Effector CD4-positive, alpha-beta T cell (primary cell): ENCODE results near the gene PODNL1.
A peak's percentile ranks its signal among the peaks of the same experiment; 100 is the strongest.
"Not testable (repeated sequence)": the region's sequence is repeated elsewhere in the genome, so short reads cannot be mapped to it uniquely, and the experiment has no call there.

Experiments
- DNase-seq: peaks from one replicate; pipeline ENCODE4 v3.0.0-alpha.2; 2020

Gene PODNL1

DNA sequence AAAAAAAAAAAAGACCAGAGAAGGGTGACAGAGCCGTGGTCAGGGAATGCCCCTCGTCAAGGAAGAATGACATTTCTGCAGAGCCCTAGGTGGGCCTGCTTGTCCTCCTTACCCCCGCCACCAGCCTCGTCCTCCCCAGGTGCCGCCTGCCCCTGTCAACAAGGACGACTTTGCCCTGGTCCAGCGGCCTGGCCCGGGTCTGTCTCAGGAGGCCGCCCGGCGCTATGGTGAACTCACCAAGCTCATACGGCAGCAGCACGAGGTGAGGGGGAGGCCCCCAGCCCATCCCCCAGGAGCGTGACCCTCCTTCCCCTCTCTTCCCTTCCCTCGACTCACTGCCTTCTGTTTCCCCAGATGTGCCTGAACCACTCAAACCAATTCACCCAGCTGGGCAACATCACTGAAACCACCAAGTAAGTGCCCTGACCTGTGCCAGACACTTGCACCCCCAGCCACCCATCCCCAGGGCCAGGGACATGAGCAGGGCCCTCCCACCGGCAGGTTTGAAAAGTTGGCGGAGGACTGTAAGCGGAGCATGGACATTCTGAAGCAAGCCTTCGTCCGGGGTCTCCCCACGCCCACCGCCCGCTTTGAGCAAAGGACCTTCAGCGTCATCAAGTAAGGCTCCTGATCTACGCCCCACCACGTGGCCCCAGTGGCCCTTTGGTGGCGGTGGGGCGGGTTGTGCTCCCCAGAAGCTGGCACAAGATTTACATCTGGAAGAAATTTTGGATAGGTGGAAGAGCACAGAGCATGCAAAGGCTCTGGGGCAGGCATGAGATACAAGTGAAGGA is 14.8 kb downstream of the PODNL1 start:
- DNase-seq: no peak

DNA sequence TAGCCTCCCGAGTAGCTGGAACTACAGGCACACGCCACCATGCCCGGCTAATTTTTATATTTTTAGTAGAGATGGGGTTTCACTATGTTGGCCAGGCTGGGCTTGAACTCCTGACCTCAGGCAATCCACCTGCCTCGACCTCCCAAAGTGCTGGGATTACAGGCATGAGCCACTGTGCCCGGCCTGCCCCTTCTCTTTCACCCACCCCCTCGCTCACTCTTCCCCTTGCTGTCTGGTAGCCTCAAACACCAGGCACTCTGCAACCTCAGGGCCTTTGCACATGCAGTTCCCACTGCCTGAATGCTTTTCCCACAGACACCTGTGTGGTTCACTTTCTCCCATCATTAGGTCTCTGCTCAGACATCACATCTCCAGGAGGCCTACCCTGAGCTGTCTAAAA is 16.1 kb downstream of the PODNL1 start:
- DNase-seq: not testable (repeated sequence)

DNA sequence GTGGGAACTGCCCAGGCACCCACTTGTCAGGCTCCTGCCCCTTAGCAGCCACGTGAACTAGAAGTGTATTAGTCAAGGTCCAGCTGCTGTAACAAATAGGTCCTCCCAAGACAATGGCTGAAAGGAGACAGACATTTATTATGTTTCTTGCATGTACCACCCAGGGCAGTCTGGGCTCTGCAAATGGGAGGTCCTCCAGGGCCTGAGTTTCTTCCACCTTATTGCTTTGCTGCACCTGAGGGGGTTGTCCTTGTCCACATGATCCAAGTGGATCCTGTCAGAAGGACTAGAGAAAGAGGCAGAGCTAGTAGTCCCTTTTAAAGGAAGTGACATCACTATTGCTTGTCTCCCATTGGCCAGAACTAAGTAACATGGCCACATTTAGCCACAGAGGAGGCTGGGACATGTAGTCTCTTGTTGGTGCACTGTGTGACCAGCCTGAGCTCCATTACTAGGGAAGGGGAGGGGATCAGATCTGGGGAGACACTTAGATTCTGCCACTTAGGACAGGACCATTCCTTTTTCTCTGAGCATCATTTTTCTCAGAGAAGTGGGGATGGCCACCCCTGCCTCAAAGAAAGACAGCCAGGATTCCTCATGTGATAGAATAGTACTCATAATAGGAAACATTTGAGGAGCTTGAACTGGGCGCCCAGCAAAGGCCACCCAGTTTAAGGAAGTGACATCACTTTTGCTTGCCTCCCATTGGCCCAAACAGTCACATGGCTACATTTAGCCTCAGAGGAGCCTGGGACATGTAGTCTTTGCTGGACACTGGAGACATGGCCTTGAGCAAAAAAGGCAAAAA is 17.1 kb downstream of the PODNL1 start:
- DNase-seq: peak; percentile 20

DNA sequence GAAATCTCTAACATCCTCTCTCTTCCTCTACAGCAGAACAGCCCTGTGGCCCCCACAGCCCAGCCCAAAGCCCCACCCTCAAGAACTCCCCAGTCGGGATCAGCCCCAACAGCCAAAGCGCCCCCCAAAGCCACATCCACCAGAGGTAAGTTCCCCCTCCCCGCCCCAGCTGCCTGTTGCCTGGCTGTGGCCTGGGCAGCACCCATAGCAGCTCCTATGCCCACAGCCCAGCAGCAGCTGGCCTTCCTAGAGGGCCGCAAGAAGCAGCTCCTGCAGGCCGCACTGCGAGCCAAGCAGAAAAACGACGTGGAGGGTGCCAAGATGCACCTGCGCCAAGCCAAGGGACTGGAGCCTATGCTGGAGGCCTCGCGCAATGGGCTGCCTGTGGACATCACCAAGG is 17.7 kb downstream of the PODNL1 start:
- no peak for DNase-seq

DNA sequence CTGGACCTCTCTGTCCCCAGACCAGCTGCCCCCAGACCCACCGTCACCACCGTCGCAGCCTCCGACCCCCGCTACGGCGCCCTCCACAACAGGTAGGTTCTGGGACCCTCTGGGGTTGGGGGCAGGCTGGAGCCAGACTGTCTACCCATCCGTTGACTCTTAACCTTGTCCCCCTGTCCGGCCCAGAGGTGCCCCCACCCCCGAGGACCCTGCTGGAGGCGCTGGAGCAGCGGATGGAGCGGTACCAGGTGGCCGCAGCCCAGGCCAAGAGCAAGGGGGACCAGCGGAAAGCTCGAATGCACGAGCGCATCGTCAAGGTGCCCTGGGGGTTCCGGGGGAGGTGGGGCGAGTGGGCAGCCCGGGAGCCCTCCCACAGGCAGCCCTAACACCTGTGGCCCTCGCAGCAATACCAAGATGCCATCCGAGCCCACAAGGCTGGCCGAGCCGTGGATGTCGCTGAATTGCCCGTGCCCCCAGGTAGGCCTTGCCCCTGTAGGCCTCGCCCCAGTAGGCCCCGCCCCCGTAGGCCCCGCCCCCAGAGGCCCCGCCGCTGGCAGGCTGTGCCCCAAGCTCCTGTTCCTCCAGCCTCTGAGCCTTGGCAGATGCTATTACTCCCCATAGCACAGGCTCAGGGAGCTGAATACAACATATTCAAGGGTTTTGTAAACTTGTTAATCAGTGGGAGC is 19.3 kb downstream of the PODNL1 start:
- DNase-seq: no peak

DNA sequence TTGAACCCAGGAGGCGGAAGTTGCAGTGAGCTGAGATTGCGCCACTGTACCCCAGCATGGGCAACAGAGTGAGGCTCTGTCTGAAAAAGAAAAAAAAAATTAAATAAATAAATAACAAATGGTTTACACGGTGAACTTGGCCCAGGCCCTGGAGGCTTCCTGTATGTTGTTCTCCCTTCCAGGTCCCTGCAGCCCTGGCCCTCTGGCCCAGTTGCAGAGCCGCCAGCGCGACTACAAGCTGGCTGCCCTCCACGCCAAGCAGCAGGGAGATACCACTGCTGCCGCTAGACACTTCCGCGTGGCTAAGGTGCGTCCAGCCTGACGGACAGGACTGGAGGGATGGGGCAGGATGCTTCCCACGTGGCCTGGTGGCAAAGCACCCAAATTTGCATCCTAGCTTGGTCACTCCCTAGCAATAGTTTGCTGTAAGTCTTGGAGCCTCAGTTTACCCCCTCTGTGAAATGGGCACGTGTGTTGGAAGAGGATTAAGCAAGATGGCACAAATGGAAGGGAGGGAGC is 20.3 kb downstream of the PODNL1 start:
- no peak for DNase-seq

DNA sequence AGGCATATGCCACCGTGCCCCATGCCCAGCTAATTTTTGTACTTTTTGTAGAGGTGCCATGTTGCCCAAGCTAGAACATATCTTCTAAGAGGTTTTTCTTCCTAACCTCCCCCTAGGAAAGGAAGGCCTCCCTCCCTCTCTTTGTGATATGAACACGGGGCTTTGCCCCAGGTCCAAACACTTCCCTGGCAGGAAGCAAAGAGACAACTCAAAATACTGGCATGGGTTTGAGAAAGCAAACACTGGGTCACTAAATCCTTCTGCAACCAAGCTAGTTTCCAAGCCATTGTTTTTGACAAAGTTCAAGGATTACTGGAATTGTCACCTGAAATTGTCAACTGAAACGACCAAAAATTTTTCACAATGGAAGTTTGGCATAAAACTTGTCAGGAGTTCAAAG is 23.4 kb downstream of the PODNL1 start:
- no peak for DNase-seq

DNA sequence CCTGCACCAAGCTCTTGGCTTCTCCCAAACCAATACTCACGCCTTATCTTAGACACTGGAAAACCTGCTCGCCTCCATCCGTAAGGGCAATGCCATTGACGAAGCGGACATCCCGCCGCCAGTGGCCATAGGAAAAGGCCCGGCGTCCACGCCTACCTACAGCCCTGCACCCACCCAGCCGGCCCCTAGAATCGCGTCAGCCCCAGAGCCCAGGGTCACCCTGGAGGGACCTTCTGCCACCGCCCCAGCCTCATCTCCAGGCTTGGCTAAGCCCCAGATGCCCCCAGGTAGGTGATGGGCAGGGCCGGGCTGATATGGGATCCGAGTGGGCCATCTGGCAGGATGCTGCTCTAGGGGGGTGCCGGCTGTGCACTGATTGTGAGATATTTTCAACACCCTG is 24.9 kb downstream of the PODNL1 start:
- DNase-seq: no peak

DNA sequence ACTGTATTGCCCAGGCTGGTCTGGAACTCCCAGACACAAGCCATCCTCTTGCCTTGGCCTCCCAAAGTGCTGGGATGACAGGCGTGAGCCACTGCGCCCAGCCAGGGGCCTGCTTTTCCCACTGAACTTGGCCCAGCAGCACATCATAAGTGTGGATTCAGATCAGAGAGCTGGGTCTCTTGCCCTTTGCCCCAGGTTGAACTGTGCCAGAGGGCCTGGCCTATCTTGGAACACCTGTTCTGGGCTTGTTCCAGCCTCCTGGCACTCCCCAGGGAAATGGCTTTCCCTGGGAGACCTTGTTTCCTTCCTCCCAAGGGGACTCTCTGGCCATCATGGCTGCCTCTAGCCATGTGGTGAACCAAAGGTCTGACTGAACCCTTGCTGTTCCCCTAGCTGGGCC is 28.8 kb downstream of the PODNL1 start:
- no peak for DNase-seq

DNA sequence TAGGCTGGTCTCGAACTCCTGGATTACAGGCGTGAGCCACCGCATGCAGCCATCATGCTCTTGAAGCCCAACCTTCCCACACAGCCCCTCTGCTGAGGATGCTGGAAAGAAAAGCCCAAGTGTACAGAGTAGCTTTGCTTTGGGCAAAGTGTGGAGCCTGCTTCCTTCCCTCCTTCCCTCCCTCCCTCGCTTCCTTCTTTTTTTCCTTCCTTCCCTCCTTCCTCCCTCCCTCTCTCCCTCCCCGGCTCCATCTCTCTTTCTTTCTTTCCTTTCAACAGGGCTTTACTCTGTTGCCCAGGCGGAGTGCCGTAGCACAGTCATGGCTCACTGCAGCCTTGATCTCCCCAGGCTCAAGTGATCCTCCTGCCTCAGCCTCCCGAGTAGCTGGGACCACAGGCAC is 29.5 kb downstream of the PODNL1 start:
- DNase-seq: no peak

DNA sequence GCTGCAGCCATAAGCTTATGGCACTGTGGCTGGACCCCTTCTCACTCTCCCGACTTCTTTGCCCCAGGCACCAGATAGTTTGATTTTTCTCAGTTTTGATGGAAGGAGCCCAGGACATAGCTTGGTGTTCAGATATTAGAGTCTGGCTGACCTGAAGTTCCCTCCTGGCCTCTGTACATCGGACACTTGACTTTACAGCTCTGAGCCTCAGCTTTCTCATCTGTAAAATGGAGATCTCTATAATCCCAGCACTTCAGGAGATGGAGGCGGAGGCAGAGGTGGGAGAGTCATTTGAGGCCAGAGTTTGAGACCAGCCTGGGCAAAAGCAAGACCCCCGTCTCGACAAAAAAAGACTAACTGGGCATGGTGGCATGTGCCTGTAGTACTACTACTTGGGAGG is 31.3 kb downstream of the PODNL1 start:
- no peak for DNase-seq

DNA sequence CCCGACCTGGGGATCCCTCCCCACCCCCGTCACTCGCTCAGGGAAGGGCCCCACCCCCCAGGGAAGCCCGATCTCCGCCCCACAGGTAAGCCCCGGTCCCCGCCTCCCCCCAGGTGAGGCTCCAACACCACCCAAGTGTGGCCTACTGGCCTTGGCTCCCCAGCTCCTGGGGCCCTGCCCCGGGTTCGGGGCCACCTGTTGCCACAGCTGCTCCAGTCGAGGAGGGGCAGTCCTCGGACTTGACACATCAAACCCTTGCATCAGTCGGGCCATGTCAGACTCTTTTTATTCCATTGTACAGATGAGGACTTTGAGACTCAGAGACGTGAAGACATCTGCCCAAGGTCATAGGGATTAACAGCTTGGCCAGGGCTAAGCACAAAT is 31.7 kb downstream of the PODNL1 start:
- DNase-seq: no peak

DNA sequence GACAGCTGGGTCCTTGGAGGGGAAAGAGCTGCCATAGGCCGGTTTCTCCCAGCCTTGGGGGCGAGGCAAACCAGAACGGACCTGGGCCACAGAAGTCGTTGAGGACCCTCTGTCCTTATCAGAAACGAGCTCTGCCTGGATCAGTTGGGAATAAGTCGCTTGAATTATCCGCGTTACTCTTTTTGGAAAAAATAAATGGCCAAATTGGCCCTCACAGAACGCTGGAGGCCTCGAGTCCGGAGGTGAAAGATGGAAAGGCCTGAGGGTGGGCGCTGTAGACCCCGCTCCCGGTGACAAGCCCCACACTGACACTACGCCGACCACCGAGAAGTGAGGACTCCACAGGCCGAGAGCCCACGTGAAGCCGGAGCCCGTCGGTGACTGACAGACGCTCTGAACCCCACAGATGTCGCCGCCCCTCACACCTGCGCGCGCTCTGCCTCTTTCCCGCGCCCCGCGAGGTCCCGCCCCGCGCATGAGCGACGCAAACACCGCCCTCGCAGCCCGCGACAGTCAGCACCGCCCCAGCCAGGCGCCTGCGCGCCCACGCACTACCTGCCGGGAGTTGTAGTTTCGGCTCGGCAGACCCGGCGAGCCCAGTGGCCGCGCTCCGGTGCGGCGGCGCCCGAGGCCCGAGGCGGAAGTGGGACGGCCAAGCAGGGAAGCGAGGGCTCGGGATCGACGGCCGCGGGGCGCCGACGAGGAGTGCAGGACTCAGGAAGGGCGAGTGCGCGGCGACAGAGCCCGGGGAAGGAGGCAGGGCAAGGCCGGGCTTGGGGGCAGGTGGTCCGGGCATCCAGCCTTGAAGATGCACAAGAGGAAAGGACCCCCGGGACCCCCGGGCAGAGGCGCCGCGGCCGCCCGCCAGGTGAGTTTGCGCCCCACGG is 32.3 kb downstream of the PODNL1 start, which contains the start of the genes BRME1 and CC2D1A:
TSS of gene BRME1 (minus strand) at position 484 of the 887 bp plus-strand sequence. CDS start 1,225 bp downstream, outside the sequence.
TSS of gene CC2D1A (plus strand) at position 568 of the 887 bp plus-strand sequence. CDS start at position 809, 241 bp downstream.
- DNase-seq: peak; percentile 91

DNA sequence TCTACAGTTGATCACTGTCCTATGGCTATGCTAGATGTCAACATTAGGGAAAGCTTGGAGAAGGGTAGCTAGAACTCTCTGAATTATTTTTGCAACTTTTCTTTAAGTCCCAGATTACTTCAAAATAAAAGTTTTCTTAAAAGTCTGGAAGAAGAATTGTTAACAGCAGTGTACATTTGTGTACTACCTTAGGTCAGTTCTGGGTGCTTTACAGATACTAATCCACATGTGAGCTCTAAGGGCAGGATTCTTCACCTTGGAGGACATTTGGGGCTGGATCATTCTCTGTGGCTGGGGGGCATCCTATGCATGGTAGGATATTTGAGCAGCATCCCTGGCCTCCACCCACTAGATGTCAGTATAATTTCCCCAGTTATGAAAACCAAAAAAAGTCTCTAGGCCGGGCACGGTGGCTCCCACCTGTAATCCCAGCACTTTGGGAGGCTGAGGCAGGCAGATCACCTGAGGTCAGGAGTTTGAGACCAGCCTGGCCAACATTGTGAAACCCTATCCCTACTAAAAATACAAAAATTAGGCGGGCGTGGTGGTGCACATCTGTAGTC is 35.1 kb downstream of the PODNL1 start:
- DNase-seq: no peak

DNA sequence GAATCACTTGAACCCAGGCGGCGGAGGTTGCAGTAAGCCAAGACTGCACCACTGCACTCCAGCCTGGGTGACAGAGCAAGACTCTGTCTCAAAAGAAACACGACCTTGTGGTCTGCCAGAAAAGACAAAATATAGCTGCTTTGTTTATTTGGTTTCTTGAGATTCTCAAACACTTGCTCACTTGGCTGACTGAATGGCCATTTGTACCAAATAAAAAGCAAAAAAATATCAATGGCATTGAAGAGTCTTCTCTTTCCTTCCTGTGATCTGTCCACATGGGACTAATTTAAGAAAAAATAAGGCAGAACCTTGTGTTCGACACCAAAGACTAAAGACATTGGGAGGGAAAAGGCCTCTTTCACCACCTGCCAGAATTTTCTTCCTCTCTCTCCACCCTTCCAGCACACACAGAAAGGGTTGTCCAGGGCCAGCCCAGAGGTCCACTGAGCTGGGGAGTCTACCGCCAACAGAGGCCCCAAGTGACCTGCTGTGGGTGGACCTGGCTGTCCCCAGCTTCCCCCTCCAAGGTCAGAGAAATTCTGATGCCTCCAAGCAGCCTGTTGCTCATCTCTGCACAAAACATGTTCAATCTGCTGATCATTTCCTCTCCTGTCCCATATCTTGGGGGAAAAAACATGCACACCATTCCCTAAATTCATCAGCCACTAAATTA is 38.2 kb downstream of the PODNL1 start:
- no peak for DNase-seq

DNA sequence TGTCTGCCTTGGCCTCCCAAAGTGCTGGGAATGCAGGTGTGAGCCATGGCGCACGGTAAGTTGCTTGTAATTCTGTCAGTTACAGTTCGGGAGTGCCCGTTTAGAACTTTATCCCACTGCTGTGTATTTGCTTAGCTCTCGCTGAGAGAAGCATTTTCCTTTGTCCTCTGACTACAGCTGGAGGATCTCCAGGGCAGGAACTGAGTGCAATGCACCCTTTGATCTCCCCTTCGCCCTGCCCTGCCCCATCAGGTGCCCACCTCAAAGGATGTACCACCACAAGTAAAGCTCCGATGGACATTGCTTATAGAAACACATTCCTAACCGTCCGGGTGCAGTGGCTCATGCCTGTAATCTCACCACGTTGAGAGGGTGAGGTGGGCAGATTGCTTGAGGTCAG is 38.8 kb downstream of the PODNL1 start:
- no peak for DNase-seq

DNA sequence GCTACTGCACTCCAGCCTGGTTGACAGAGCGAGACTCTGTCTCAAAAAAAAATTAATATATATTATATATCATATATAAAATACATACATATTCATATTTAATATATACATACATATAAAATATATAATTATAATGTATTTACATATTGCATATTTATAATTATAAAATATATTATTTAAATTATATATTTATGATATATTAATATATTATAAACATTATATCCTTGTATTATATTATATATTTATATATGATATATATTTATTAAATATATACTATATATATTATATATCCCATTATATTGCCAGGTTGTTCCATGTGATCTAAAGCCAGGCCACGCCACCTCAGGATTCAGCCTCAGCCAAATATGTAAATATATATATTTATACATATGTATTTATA is 42.0 kb downstream of the PODNL1 start:
- DNase-seq: no peak

DNA sequence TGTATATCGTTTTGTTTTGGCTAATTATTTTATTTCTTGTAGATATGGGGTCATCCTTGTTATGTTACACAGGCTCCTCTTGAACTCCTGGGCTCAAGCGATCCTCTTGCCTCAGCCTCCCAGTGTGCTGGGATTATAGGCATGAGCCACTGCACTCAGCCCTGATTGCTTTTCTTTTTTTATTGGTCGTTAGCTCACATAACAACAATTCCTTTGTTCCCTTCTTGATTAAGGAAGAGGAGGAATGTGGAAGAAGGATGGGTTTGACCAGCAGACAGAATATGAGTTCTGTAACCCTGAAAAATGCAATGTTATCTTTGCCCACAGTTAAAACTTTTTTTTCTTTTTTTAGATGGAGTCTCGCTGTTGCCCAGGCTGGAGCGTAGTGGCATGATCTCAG is 43.7 kb downstream of the PODNL1 start:
- no peak for DNase-seq

DNA sequence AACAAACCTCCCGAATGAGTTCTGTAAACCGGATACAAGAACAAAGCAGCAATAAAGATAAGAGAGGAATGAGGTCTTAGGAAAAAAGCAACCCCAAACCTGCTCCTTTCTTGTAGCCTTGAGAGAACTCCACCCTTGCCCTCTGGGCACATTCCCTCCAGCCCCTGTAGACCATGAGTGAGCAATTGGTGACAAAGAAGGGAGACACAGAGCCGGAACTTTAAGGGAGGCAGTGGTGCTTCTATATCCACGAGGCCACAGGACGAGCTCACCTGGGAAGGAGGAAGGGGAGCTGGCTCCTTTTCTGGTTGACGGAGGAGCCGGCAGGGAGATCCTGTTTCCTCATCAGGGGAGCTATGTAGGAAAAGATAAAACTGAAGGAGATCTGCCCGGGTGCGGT is 45.3 kb downstream of the PODNL1 start:
- no peak for DNase-seq

DNA sequence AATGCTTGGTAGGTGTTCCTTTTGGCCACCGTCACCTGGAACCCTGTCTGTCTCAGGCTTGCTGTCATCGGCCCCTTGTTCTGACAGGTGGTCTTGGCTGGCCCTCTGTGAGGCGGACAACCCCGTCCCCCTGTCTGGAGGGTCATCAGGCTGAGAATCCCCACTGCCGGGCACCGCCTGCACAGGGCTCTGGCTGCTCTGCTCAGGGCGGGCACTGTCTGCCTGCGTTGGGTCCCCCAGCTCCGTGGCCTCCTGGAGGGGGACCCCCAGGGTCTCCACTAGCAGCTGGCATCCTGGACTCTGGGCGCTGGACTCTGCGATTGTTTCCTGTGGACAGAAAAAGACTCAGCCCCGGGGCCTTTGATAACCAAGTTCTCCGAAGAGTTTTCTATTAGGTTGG is 48.1 kb downstream of the PODNL1 start:
- DNase-seq: no peak

DNA sequence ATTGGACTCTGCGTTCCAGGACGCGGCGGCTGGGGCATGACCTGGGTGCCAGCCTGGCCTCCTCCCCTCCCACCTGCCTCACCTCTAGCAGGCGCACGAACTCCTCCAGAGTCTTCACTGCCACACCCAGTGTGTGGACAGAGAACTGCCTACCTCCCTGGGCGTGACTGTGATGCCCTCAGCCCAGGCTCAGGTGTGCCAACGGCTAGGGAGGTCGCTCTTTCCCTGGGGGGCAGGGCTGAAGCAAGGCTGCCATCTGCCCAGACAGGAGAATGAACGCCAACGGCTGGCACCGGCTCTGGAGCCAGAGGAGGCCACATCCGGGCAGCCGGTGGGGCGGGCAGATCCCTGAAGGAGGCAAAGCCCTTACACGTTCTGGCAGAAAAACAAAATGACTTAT is 49.9 kb downstream of the PODNL1 start:
- DNase-seq: no peak
